ENCODE results near the gene ANXA2R. TPM values are rescaled to one million over a fixed set of nuclear protein-coding genes. Genes with fewer than 3 reads are reported as not detected.
"Not testable (repeated sequence)": the region's sequence is repeated elsewhere in the genome, so short reads cannot be mapped to it uniquely, and the experiment has no call there.

Gene ANXA2R
- total RNA-seq: 1 to 10 TPM; 1.1 to 1.3 TPM

- peak; percentile 94 for DNase-seq
- H3K4me3 ChIP-seq: peak within 1 kb of the TSS; percentile 71
- H3K27me3 ChIP-seq: no peaks in the 10 kb centered on the region
- peak within 1 kb of the TSS; percentile 70 to 79 for H3K9ac ChIP-seq (ENCODE audit: low read depth in 2 of 2, low read length in 2 of 2)
- no peaks in the 10 kb centered on the region for H3K4me1 ChIP-seq
- peak; percentile 77 for TF ChIP-seq CTCF (IDR thresholded peaks at IDR 0.05)
- H3K36me3 ChIP-seq: no peaks in the 10 kb centered on the region
- no peaks in the 10 kb centered on the region for H3K9me3 ChIP-seq
- intact Hi-C loops (cut with DNase I): loop anchor here (5.0 kb wide), 1 partner anchor 33 kb away; no protein-coding TSS in a partner anchor
- peak within 1 kb of the TSS; percentile 97 for H3K27ac ChIP-seq
These were observed at the start of gene ANXA2R for GRCh38 chr5:43040287-43041098. Gene ANXA2R (minus strand): TSS chr5:43040319. CDS start chr5:43040046, 273 bp downstream.

- H3K4me3 ChIP-seq; H3K27me3 ChIP-seq; intact Hi-C loops (cut with DNase I); DNase-seq; H3K9me3 ChIP-seq; H3K36me3 ChIP-seq; H3K4me1 ChIP-seq; H3K27ac ChIP-seq; H3K9ac ChIP-seq (ENCODE audit: low read depth in 2 of 2, low read length in 2 of 2): not testable (repeated sequence)
These were observed 46.2 kb upstream of the ANXA2R start for GRCh38 chr5:43086118-43086908.

GRCh38 chr5:43085453-43085852 lies 45.3 kb upstream of the ANXA2R start:
- H3K4me1 ChIP-seq: no peaks in the 10 kb centered on the region

GRCh38 chr5:43084468-43084867 lies 44.3 kb upstream of the ANXA2R start:
- DNase-seq; H3K9me3 ChIP-seq; H3K4me3 ChIP-seq; H3K9ac ChIP-seq (ENCODE audit: low read depth in 2 of 2, low read length in 2 of 2); intact Hi-C loops (cut with DNase I); H3K27me3 ChIP-seq; H3K4me1 ChIP-seq; H3K27ac ChIP-seq; H3K36me3 ChIP-seq: not testable (repeated sequence)

More at GRCh38 chr5:43085453-43085852, 45.3 kb upstream of the ANXA2R start:
- Histone ChIP-seq H3K27me3 (no peaks in the 10 kb centered on the region), H3K9ac (ENCODE audit: low read depth in 2 of 2, low read length in 2 of 2) (no peak overlapping the region), H3K27ac (no peak overlapping the region), H3K9me3 (no peaks in the 10 kb centered on the region), H3K4me3 (no peak overlapping the region), H3K36me3 (no peaks in the 10 kb centered on the region)
- no peak for DNase-seq
- intact Hi-C loops (cut with DNase I): no loop called here
- no peak for TF ChIP-seq CTCF (IDR thresholded peaks at IDR 0.05)

GRCh38 chr5:43081345-43081744 lies 41.2 kb upstream of the ANXA2R start:
- DNase-seq; H3K27ac ChIP-seq; H3K36me3 ChIP-seq; H3K4me3 ChIP-seq; H3K9ac ChIP-seq (ENCODE audit: low read depth in 2 of 2, low read length in 2 of 2); H3K9me3 ChIP-seq; H3K27me3 ChIP-seq; H3K4me1 ChIP-seq; intact Hi-C loops (cut with DNase I): not testable (repeated sequence)

GRCh38 chr5:43078956-43079355 lies 38.8 kb upstream of the ANXA2R start:
- Histone ChIP-seq H3K27ac (no peak overlapping the region), H3K36me3 (no peaks in the 10 kb centered on the region), H3K27me3 (no peaks in the 10 kb centered on the region), H3K9me3 (no peaks in the 10 kb centered on the region), H3K9ac (ENCODE audit: low read depth in 2 of 2, low read length in 2 of 2) (no peak overlapping the region), H3K4me3 (no peak overlapping the region), H3K4me1 (no peaks in the 10 kb centered on the region)
- intact Hi-C loops (cut with DNase I): no loop called here
- no peak for TF ChIP-seq CTCF (IDR thresholded peaks at IDR 0.05)
- DNase-seq: no peak

- H3K27ac ChIP-seq; H3K27me3 ChIP-seq; DNase-seq; H3K36me3 ChIP-seq; H3K9ac ChIP-seq (ENCODE audit: low read depth in 2 of 2, low read length in 2 of 2); H3K4me3 ChIP-seq; H3K4me1 ChIP-seq; H3K9me3 ChIP-seq; intact Hi-C loops (cut with DNase I): not testable (repeated sequence)
These were observed 37.5 kb upstream of the ANXA2R start for GRCh38 chr5:43077446-43078191.

Data from colonic mucosa (tissue), 4 donors.